ENCODE data around the gene TOP3A.

DNA sequence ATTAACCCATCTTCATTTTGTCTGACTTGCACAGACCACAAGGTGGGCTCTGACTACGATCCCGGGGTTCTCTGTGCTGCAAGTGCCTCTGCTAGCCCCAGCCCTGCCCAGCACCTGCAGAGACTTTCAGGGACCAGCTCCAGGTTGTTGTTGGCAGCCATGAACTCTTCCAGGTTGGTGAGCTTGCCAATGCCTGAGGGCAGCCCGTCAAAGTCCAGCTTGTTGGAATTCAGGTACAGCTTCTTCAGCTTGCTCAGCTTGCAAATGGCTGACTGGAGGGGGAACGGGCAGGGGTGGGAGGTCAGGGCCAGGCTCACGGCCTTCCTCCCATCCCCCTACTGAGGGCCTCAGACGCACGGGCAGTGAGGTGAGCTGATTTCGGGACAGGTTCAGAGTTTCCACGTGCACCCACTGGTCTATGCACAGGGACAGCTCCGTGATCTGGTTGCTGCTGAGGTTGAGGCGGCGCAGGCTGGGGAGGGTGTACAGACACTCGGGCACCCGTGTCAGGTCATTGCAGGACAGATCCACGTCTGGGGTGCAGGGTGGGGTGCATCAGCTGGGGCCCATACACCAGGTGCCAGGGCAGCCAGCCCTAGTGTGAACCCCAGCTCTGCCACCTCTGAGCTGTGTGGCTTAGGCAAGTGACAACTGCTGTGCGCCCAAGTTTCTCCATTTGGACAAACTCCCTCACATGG is 61.5 kb downstream of the TOP3A start:
- TF ChIP-seq, protein P1, sequence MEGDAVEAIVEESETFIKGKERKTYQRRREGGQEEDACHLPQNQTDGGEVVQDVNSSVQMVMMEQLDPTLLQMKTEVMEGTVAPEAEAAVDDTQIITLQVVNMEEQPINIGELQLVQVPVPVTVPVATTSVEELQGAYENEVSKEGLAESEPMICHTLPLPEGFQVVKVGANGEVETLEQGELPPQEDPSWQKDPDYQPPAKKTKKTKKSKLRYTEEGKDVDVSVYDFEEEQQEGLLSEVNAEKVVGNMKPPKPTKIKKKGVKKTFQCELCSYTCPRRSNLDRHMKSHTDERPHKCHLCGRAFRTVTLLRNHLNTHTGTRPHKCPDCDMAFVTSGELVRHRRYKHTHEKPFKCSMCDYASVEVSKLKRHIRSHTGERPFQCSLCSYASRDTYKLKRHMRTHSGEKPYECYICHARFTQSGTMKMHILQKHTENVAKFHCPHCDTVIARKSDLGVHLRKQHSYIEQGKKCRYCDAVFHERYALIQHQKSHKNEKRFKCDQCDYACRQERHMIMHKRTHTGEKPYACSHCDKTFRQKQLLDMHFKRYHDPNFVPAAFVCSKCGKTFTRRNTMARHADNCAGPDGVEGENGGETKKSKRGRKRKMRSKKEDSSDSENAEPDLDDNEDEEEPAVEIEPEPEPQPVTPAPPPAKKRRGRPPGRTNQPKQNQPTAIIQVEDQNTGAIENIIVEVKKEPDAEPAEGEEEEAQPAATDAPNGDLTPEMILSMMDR (optimal IDR thresholded peaks at IDR 0.05 in 1 of 3, IDR thresholded peaks at IDR 0.05 in 1 of 3, conservative IDR thresholded peaks at IDR 0.05 in 1 of 3; ENCODE audit: extremely low read depth in 1 of 3, insufficient read depth in 2 of 3, low read length in 3 of 3), result no peak
- TF ChIP-seq EZH2 (IDR thresholded peaks at IDR 0.05; ENCODE audit: low read length), result no peak

Data from keratinocyte (primary cell).